Vagina (tissue), 2 donors: ENCODE measurements around the gene TMC4.

Experiments used
- CTCF ChIP-seq, 3 experiments: fragments of 450-650 bp in 2 of 3; fragments of 200-600 bp in 1 of 3; sonication (generic) in 1 of 3; IDR thresholded peaks; one replicate each; pipeline ENCODE4 v1.5.1; 2017 to 2019; ENCODE audit warnings: antibody characterized with exemption in 3 of 3, mild to moderate bottlenecking in 2 of 3, moderate library complexity in 2 of 3
- POLR2A ChIP-seq, 2 donors: fragments of 450-650 bp; IDR thresholded peaks; one replicate each; pipeline ENCODE4 v1.6.1; 2017; ENCODE audit warnings: antibody characterized with exemption in 2 of 2, mild to moderate bottlenecking in 2 of 2, moderate library complexity in 2 of 2
- POLR2AphosphoS5 ChIP-seq, 2 donors: sonication (generic); formaldehyde crosslinking; IDR thresholded peaks; one replicate each; pipeline ENCODE4 v1.9.0; 2017; ENCODE audit warnings: antibody characterized with exemption in 2 of 2, mild to moderate bottlenecking in 2 of 2, low read depth in 1 of 2; ENCODE audit not compliant: insufficient read depth in 1 of 2

- TF ChIP-seq CTCF (IDR thresholded peaks at IDR 0.05) (no peak), POLR2A (IDR thresholded peaks at IDR 0.05) (no peak), POLR2AphosphoS5 (IDR thresholded peaks at IDR 0.05; ENCODE audit: insufficient read depth in 1 of 2, low read depth in 1 of 2) (no peak)
Observed at GRCh38 chr19:54148158-54148557, 24.8 kb downstream of the TMC4 start.
